ENCODE measurements around the gene MRPS25.

MRPS25 gene

GRCh38 chr3:15098503-15099363, 33.6 kb upstream of the MRPS25 start, which contains the start of gene RBSN (continued):
- TF ChIP-seq ZNF280C (tag by site-specific recombination; IDR thresholded peaks at IDR 0.05) (no peak), ZNF76 (tag by site-specific recombination; IDR thresholded peaks at IDR 0.05; ENCODE audit: borderline replicate concordance, low read depth) (peak; percentile 84), ZNF707 (tag by site-specific recombination; IDR thresholded peaks at IDR 0.05) (no peak), ZBTB1 (tag by site-specific recombination; IDR thresholded peaks at IDR 0.05) (0 out of 2 replicates have a peak, but pooled peaks have one; percentile 20), ZNF571 (tag by site-specific recombination; IDR thresholded peaks at IDR 0.05) (no peak), ZNF561 (tag by site-specific recombination; IDR thresholded peaks at IDR 0.05; ENCODE audit: borderline replicate concordance) (peak; percentile 95), MYNN (tag by site-specific recombination; IDR thresholded peaks at IDR 0.05; ENCODE audit: borderline replicate concordance) (0 out of 2 replicates have a peak, but pooled peaks have one; percentile 30), ZNF660 (tag by site-specific recombination; IDR thresholded peaks at IDR 0.05) (peak; percentile 95), IKZF3 (tag by site-specific recombination; IDR thresholded peaks at IDR 0.05) (no peak), ZNF488 (tag by site-specific recombination; IDR thresholded peaks at IDR 0.05) (no peak), ZNF501 (tag by site-specific recombination; IDR thresholded peaks at IDR 0.05) (peak; percentile 99), KLF8 (tag by site-specific recombination; IDR thresholded peaks at IDR 0.05) (peak; percentile 99), OVOL3 (tag by site-specific recombination; IDR thresholded peaks at IDR 0.05) (peak; percentile 60), HIC1 (tag by site-specific recombination; IDR thresholded peaks at IDR 0.05) (peak; percentile 63; the same call in 1 of the 2 replicates), ZBTB6 (tag by site-specific recombination; IDR thresholded peaks at IDR 0.05) (no peak), KLF17 (tag by site-specific recombination; IDR thresholded peaks at IDR 0.05) (peak; percentile 96), BCL11A (tag by site-specific recombination; IDR thresholded peaks at IDR 0.05; ENCODE audit: low read depth) (no peak), ZNF23 (tag by site-specific recombination; IDR thresholded peaks at IDR 0.05; ENCODE audit: borderline replicate concordance) (no peak), ZNF112 (tag by site-specific recombination; IDR thresholded peaks at IDR 0.05) (no peak), ZEB2 (tag by site-specific recombination; IDR thresholded peaks at IDR 0.05) (peak; percentile 96), ZSCAN18 (tag by site-specific recombination; IDR thresholded peaks at IDR 0.05) (peak; percentile 46; the same call in 1 of the 2 replicates), HOXA7 (CRISPR knock-in tag; IDR thresholded peaks at IDR 0.05; ENCODE audit: borderline replicate concordance) (no peak), ZNF211 (tag by site-specific recombination; IDR thresholded peaks at IDR 0.05; ENCODE audit: low read depth) (no peak), ZNF169 (tag by site-specific recombination; IDR thresholded peaks at IDR 0.05) (no peak; the same call in 1 of the 2 replicates), ZNF223 (tag by site-specific recombination; IDR thresholded peaks at IDR 0.05) (peak; percentile 42; the same call in 1 of the 2 replicates), ZNF701 (tag by site-specific recombination; IDR thresholded peaks at IDR 0.05) (no peak), SP2 (tag by site-specific recombination; IDR thresholded peaks at IDR 0.05) (peak; percentile 99), ZNF18 (tag by site-specific recombination; IDR thresholded peaks at IDR 0.05) (no peak), ZNF529 (tag by site-specific recombination; IDR thresholded peaks at IDR 0.05; ENCODE audit: insufficient replicate concordance) (no peak)

All from HEK293 (cell line).